ENCODE measurements around the gene GTF3C5. TPM values are rescaled to one million over a fixed set of nuclear protein-coding genes. Genes with fewer than 3 reads are reported as not detected.
"Not testable (repeated sequence)": the region's sequence is repeated elsewhere in the genome, so short reads cannot be mapped to it uniquely, and the experiment has no call there.

GTF3C5 gene
- total RNA-seq, 1 donor from 2014 or later, result 29.7 TPM

GRCh38 chr9:133080161-133080560, 49.4 kb downstream of the GTF3C5 start:
- TF ChIP-seq CTCF (IDR thresholded peaks at IDR 0.05; ENCODE audit: insufficient read depth, low read length, severe bottlenecking), result no peak
- Histone ChIP-seq H3K36me3 (ENCODE audit: control insufficient read depth, insufficient read depth, low read length) (no peaks in the 10 kb centered on the region), H3K4me3 (ENCODE audit: low read depth, low read length) (no peak overlapping the region), H3K27me3 (ENCODE audit: control insufficient read depth, insufficient read depth, low read length) (no peaks in the 10 kb centered on the region)
- DNase-seq (ENCODE audit: low read depth) (no peak), FAIRE-seq (no peak)

- DNase-seq (ENCODE audit: low read depth); H3K36me3 ChIP-seq (ENCODE audit: control insufficient read depth, insufficient read depth, low read length); H3K4me3 ChIP-seq (ENCODE audit: low read depth, low read length); FAIRE-seq; H3K27me3 ChIP-seq (ENCODE audit: control insufficient read depth, insufficient read depth, low read length): not testable (repeated sequence)
Observed at GRCh38 chr9:133080786-133081779, 50.3 kb downstream of the GTF3C5 start.

GRCh38 chr9:133081957-133082644, 51.3 kb downstream of the GTF3C5 start:
- DNase-seq (ENCODE audit: low read depth); H3K27me3 ChIP-seq (ENCODE audit: control insufficient read depth, insufficient read depth, low read length); H3K4me3 ChIP-seq (ENCODE audit: low read depth, low read length); H3K36me3 ChIP-seq (ENCODE audit: control insufficient read depth, insufficient read depth, low read length): not testable (repeated sequence)
- FAIRE-seq, result peak; percentile 91

GRCh38 chr9:133083688-133084087, 52.9 kb downstream of the GTF3C5 start:
- H3K36me3 ChIP-seq (ENCODE audit: control insufficient read depth, insufficient read depth, low read length); FAIRE-seq; DNase-seq (ENCODE audit: low read depth); H3K27me3 ChIP-seq (ENCODE audit: control insufficient read depth, insufficient read depth, low read length); H3K4me3 ChIP-seq (ENCODE audit: low read depth, low read length): not testable (repeated sequence)

GRCh38 chr9:133086212-133086860, 55.5 kb downstream of the GTF3C5 start:
- DNase-seq (ENCODE audit: low read depth); H3K27me3 ChIP-seq (ENCODE audit: control insufficient read depth, insufficient read depth, low read length); H3K36me3 ChIP-seq (ENCODE audit: control insufficient read depth, insufficient read depth, low read length); H3K4me3 ChIP-seq (ENCODE audit: low read depth, low read length): not testable (repeated sequence)
- peak; percentile 32 for FAIRE-seq

- TF ChIP-seq CTCF (IDR thresholded peaks at IDR 0.05; ENCODE audit: insufficient read depth, low read length, severe bottlenecking), result no peak
- FAIRE-seq (no peak), DNase-seq (ENCODE audit: low read depth) (no peak)
- no peaks in the 10 kb centered on the region for H3K36me3 ChIP-seq (ENCODE audit: control insufficient read depth, insufficient read depth, low read length)
- no peak overlapping the region for H3K4me3 ChIP-seq (ENCODE audit: low read depth, low read length)
- H3K27me3 ChIP-seq (ENCODE audit: control insufficient read depth, insufficient read depth, low read length), result no peaks in the 10 kb centered on the region
Observed at GRCh38 chr9:133086894-133087293, 56.1 kb downstream of the GTF3C5 start.

GRCh38 chr9:133087429-133088145, 56.8 kb downstream of the GTF3C5 start:
- DNase-seq (ENCODE audit: low read depth) (no peak), FAIRE-seq (no peak)

More at GRCh38 chr9:133087429-133088145, 56.8 kb downstream of the GTF3C5 start:
- no peak overlapping the region for H3K4me3 ChIP-seq (ENCODE audit: low read depth, low read length)
- no peaks in the 10 kb centered on the region for H3K36me3 ChIP-seq (ENCODE audit: control insufficient read depth, insufficient read depth, low read length)
- no peak for TF ChIP-seq CTCF (IDR thresholded peaks at IDR 0.05; ENCODE audit: insufficient read depth, low read length, severe bottlenecking)
- H3K27me3 ChIP-seq (ENCODE audit: control insufficient read depth, insufficient read depth, low read length), result no peaks in the 10 kb centered on the region
